GM10847 (cell line): Measurements from ENCODE around the gene STMND1.

Experiments used
- POLR2A ChIP-seq: IDR thresholded peaks from 2 replicates; pipeline ENCODE4 v1.6.1; 2011; ENCODE audit not compliant: insufficient read length; ENCODE audit errors: extremely low read depth

Gene STMND1

GRCh38 chr6:17101422-17102257, at the start of gene STMND1:
TSS of gene STMND1 (plus strand) at chr6:17102050. CDS start at chr6:17102258, 208 bp downstream.
- TF ChIP-seq POLR2A, result no peak

- no peak for TF ChIP-seq POLR2A
These were observed 47.2 kb upstream of the STMND1 start for GRCh38 chr6:17054647-17055046.

GRCh38 chr6:17057322-17057721, 44.5 kb upstream of the STMND1 start:
- TF ChIP-seq POLR2A, result no peak

- TF ChIP-seq POLR2A, result no peak
These were observed 43.3 kb upstream of the STMND1 start for GRCh38 chr6:17058550-17058949.

GRCh38 chr6:17059022-17059421, 42.8 kb upstream of the STMND1 start:
- no peak for TF ChIP-seq POLR2A

GRCh38 chr6:17059850-17060249, 42.0 kb upstream of the STMND1 start:
- no peak for TF ChIP-seq POLR2A

- TF ChIP-seq POLR2A, result no peak
These were observed 40.8 kb upstream of the STMND1 start for GRCh38 chr6:17061097-17061496.

GRCh38 chr6:17062871-17063440, 38.9 kb upstream of the STMND1 start:
- TF ChIP-seq POLR2A, result no peak

- TF ChIP-seq POLR2A, result no peak
These were observed 36.9 kb upstream of the STMND1 start for GRCh38 chr6:17064975-17065374.

GRCh38 chr6:17066610-17067009, 35.2 kb upstream of the STMND1 start:
- no peak for TF ChIP-seq POLR2A

GRCh38 chr6:17081273-17081672, 20.6 kb upstream of the STMND1 start:
- no peak for TF ChIP-seq POLR2A

- TF ChIP-seq POLR2A, result no peak
These were observed 19.9 kb upstream of the STMND1 start for GRCh38 chr6:17081860-17082508.

- no peak for TF ChIP-seq POLR2A
These were observed 18.5 kb upstream of the STMND1 start for GRCh38 chr6:17083397-17083796.

GRCh38 chr6:17086469-17086868, 15.4 kb upstream of the STMND1 start:
- TF ChIP-seq POLR2A, result no peak

- TF ChIP-seq POLR2A, result no peak
These were observed 13.7 kb upstream of the STMND1 start for GRCh38 chr6:17088091-17088611.

GRCh38 chr6:17091122-17091521, 10.7 kb upstream of the STMND1 start:
- TF ChIP-seq POLR2A, result no peak
